GM23338 (cell line): ENCODE results near the gene NOXA1. TPM values are rescaled to one million over a fixed set of nuclear protein-coding genes. Genes with fewer than 3 reads are reported as not detected.
A peak's percentile ranks its signal among the peaks of the same experiment; 100 is the strongest.

Experiments
- ATAC-seq: fragments of 200-7000 bp; cut with Tn5 transposase; 3 replicates; pipeline ENCODE4 v1.9.1; 2020
- DNase-seq: peaks from one replicate; pipeline ENCODE4 v3.0.0-alpha.2; 2015; ENCODE audit warnings: low spot score
- H2AFZ ChIP-seq: fragments of 200-600 bp; sonication (generic); 2 replicates; pipeline ENCODE4 v1.8.0; 2016; ENCODE audit warnings: antibody characterized with exemption, mild to moderate bottlenecking, moderate library complexity
- H3F3A ChIP-seq: fragments of 200-600 bp; sonication (generic); replicated peaks from 2 replicates; pipeline ENCODE4 v1.8.0; 2017; ENCODE audit warnings: antibody characterized with exemption, mixed run types, low read depth
- H3K27ac ChIP-seq: fragments of 200-600 bp; sonication (generic); 2 replicates; pipeline ENCODE4 v1.6.1; 2016; ENCODE audit warnings: low read depth
- H3K27me3 ChIP-seq: fragments of 200-600 bp; sonication (generic); 2 replicates; pipeline ENCODE4 v1.8.0; 2016; ENCODE audit warnings: mild to moderate bottlenecking, mixed run types, moderate library complexity; ENCODE audit not compliant: insufficient read depth
- H3K36me3 ChIP-seq: fragments of 200-600 bp; sonication (generic); 2 replicates; pipeline ENCODE4 v1.8.0; 2016; ENCODE audit warnings: mild to moderate bottlenecking; ENCODE audit not compliant: insufficient read depth
- H3K4me1 ChIP-seq: fragments of 200-600 bp; sonication (generic); 2 replicates; pipeline ENCODE4 v1.8.0; 2016; ENCODE audit warnings: mild to moderate bottlenecking, moderate library complexity; ENCODE audit not compliant: insufficient read depth
- H3K4me2 ChIP-seq: fragments of 200-600 bp; sonication (generic); 2 replicates; pipeline ENCODE4 v1.7.1; 2017; ENCODE audit warnings: mixed run types
- H3K4me3 ChIP-seq: fragments of 200-600 bp; sonication (generic); 2 replicates; pipeline ENCODE4 v1.6.1; 2016; ENCODE audit warnings: mixed run types
- H3K79me2 ChIP-seq: fragments of 200-600 bp; sonication (generic); replicated peaks from 2 replicates; pipeline ENCODE4 v1.8.0; 2017; ENCODE audit warnings: mild to moderate bottlenecking; ENCODE audit not compliant: insufficient read depth
- H3K9me2 ChIP-seq: fragments of 200-600 bp; sonication (generic); 2 replicates; pipeline ENCODE4 v1.8.0; 2017; ENCODE audit not compliant: insufficient read depth
- H4K20me1 ChIP-seq: fragments of 200-600 bp; sonication (generic); replicated peaks from 2 replicates; pipeline ENCODE4 v1.8.0; 2017; ENCODE audit warnings: mild to moderate bottlenecking; ENCODE audit not compliant: insufficient read depth
- H3K27ac Mint-ChIP-seq: 2 replicates; pipeline ENCODE4 v1.8.0; 2020; ENCODE audit warnings: inconsistent platforms, mild to moderate bottlenecking, moderate library complexity, mixed read lengths
- H3K27me3 Mint-ChIP-seq: 3 replicates; pipeline ENCODE4 v1.8.0; 2022; ENCODE audit warnings: low read depth, mild to moderate bottlenecking, moderate library complexity, mixed read lengths, inconsistent platforms; ENCODE audit not compliant: insufficient read depth, poor library complexity
- H3K36me3 Mint-ChIP-seq: 3 replicates; pipeline ENCODE4 v1.8.0; 2021; ENCODE audit warnings: low read depth, mild to moderate bottlenecking, inconsistent platforms, moderate library complexity, mixed read lengths
- H3K4me1 Mint-ChIP-seq: 3 replicates; pipeline ENCODE4 v1.8.0; 2020; ENCODE audit warnings: mild to moderate bottlenecking, inconsistent platforms, mixed read lengths
- H3K4me3 Mint-ChIP-seq: 3 replicates; pipeline ENCODE4 v1.8.0; 2021; ENCODE audit warnings: moderate library complexity, mild to moderate bottlenecking, inconsistent platforms, mixed read lengths
- H3K9me3 Mint-ChIP-seq: 3 replicates; pipeline ENCODE4 v1.8.0; 2020; ENCODE audit warnings: moderate library complexity, mild to moderate bottlenecking, inconsistent platforms, mixed read lengths
- CTCF ChIP-seq, 2 experiments: fragments of 200-600 bp in 1 of 2; sonication (generic) in 1 of 2; conservative IDR thresholded peaks; 2 replicates each; pipeline versions ENCODE4 v1.5.1 to v1.6.1; 2016 to 2017; ENCODE audit warnings: antibody characterized with exemption in 2 of 2, low read depth in 2 of 2, mild to moderate bottlenecking in 2 of 2, moderate library complexity in 1 of 2
- EZH2 ChIP-seq: fragments of 200-600 bp; sonication (generic); IDR thresholded peaks from one replicate; pipeline ENCODE4 v1.8.0; 2017; ENCODE audit warnings: antibody characterized with exemption, mild to moderate bottlenecking, low read depth; ENCODE audit not compliant: unreplicated experiment
- EZH2phosphoT487 ChIP-seq: fragments of 200-600 bp; sonication (generic); IDR thresholded peaks from one replicate; pipeline ENCODE4 v1.8.1; 2018; ENCODE audit warnings: antibody characterized with exemption; ENCODE audit not compliant: unreplicated experiment
- POLR2AphosphoS5 ChIP-seq: IDR thresholded peaks from 2 replicates; pipeline ENCODE4 v1.6.1; 2016; ENCODE audit warnings: antibody characterized with exemption, low read depth
- ZNF331 ChIP-seq: fragments of 250-450 bp; sonication (Bioruptor Pico); IDR thresholded peaks from 2 replicates; pipeline ENCODE4 v1.5.0; 2020; ENCODE audit warnings: low read depth, mild to moderate bottlenecking, moderate library complexity
- polyA plus RNA-seq: library from polyadenylated mRNA; unstranded; fragments of >200 nt; fragmentation: Nextera tagmentation; extraction: Ambion mirVana; gene quantifications from 2 replicates; pipeline ENCODE4 v1.2.1, GENCODE V29; 2016
- total RNA-seq: library from RNA; depleted of rRNA; stranded (reverse); fragments of >200 nt; shearing (Covaris generic); gene quantifications from 2 replicates; pipeline ENCODE4 v1.2.3, GENCODE V29; 2014
- TF ChIP-seq, protein P1 (sequence below): IDR thresholded peaks from one replicate; pipeline ENCODE4 v1.6.1; 2018; ENCODE audit warnings: antibody characterized with exemption; ENCODE audit not compliant: unreplicated experiment

Gene NOXA1
- total and polyA plus RNA-seq, 2 experiments from 2014 or later, result 0.59 to 0.68 TPM

DNA sequence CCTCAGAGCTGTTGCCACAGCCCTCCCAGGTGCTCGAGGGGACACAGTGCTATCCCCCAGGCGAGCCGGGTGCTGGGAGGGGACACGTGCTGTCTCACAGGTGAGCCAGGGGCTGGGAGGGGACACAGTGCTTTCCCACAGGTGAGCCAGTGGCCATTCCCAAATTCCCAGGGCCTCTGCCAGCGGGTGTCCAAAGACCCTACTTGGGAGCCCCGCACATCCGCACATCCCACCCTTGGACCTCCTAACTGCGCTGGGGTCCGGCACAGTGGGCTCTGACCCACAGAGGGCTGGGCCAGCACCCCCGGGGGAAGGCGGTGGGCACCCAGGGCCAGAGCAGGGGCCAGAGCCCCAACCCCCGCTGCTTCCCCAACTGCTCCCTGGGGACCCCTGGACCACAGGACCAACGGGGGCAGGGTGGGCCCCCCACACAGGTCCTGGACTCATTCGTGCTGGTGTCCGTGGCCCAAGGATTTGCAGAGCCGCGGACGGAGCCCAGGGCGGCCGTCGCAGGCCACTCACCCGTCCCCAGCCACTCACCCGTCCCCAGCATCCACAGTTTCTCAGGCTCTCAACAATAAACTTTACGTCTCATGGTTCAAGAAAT lies 18.1 kb upstream of the NOXA1 start:
- H2AFZ ChIP-seq, result no peak overlapping the region
- 0 out of 2 replicates have a peak, but pooled peaks cover 3% of the 10 kb centered on the region for H3F3A ChIP-seq
- Mint-ChIP-seq H3K9me3 (peaks cover 25% of the 10 kb centered on the region), H3K27ac (no peak overlapping the region), H3K27me3 (no peaks in the 10 kb centered on the region), H3K4me1 (no peaks in the 10 kb centered on the region; the same call in 1 of the 3 replicates), H3K4me3 (no peak overlapping the region), H3K36me3 (peaks cover 24% of the 10 kb centered on the region)
- H4K20me1 ChIP-seq, result peaks cover 5% of the 10 kb centered on the region; the same call in 1 of the 2 replicates
- no peaks in the 10 kb centered on the region for H3K36me3 ChIP-seq
- no peak overlapping the region for H3K27ac ChIP-seq
- no peaks in the 10 kb centered on the region for H3K9me2 ChIP-seq
- H3K4me1 ChIP-seq, result no peaks in the 10 kb centered on the region
- DNase-seq, result no peak
- H3K4me2 ChIP-seq, result no peak overlapping the region
- H3K4me3 ChIP-seq, result no peak overlapping the region
- no peaks in the 10 kb centered on the region for H3K79me2 ChIP-seq
- no peaks in the 10 kb centered on the region for H3K27me3 ChIP-seq
- no peak for TF ChIP-seq EZH2
- ATAC-seq, result no peak

- Histone ChIP-seq H3K4me3 (no peak overlapping the region), H3F3A (0 out of 2 replicates have a peak, but pooled peaks cover 3% of the 10 kb centered on the region), H3K4me2 (no peak overlapping the region), H3K36me3 (no peaks in the 10 kb centered on the region), H3K4me1 (no peaks in the 10 kb centered on the region), H4K20me1 (peaks cover 5% of the 10 kb centered on the region; the same call in 1 of the 2 replicates), H3K27ac (no peak overlapping the region), H3K9me2 (no peaks in the 10 kb centered on the region), H3K79me2 (no peaks in the 10 kb centered on the region), H3K27me3 (no peaks in the 10 kb centered on the region), H2AFZ (no peak overlapping the region)
- peaks cover 19% of the 10 kb centered on the region for H3K9me3 Mint-ChIP-seq
- no peaks in the 10 kb centered on the region; the same call in 1 of the 3 replicates for H3K4me1 Mint-ChIP-seq
- H3K36me3 Mint-ChIP-seq, result peaks cover 18% of the 10 kb centered on the region
- H3K27me3 Mint-ChIP-seq, result no peaks in the 10 kb centered on the region
- no peak for ATAC-seq
- H3K4me3 Mint-ChIP-seq, result no peak overlapping the region
- DNase-seq, result no peak
- no peak overlapping the region for H3K27ac Mint-ChIP-seq
- TF ChIP-seq EZH2phosphoT487 (no peak), POLR2AphosphoS5 (no peak), CTCF (conservative IDR thresholded peaks at IDR 0.05; ENCODE audit: low read depth in 2 of 2) (no peak)
Measured at GRCh38 chr9:137405677-137406081, 17.5 kb upstream of the NOXA1 start.

- no peaks in the 10 kb centered on the region; the same call in 1 of the 3 replicates for H3K4me1 Mint-ChIP-seq
- peak overlapping the region; percentile 75 for H3K4me2 ChIP-seq
- no peaks in the 10 kb centered on the region for H3K79me2 ChIP-seq
- H3K36me3 Mint-ChIP-seq, result peaks cover 15% of the 10 kb centered on the region
- 0 out of 2 replicates have a peak, but pooled peaks cover 3% of the 10 kb centered on the region for H3F3A ChIP-seq
- H3K9me3 Mint-ChIP-seq, result peaks cover 15% of the 10 kb centered on the region
- H3K9me2 ChIP-seq, result no peaks in the 10 kb centered on the region
- H3K4me3 Mint-ChIP-seq, result peak overlapping the region; percentile 47
- H3K27ac ChIP-seq, result no peak overlapping the region
- H3K4me1 ChIP-seq, result 0 out of 2 replicates have a peak, but pooled peaks cover 2% of the 10 kb centered on the region
- no peak for DNase-seq
- no peak overlapping the region for H3K27ac Mint-ChIP-seq
- peak overlapping the region; percentile 56 for H3K4me3 ChIP-seq
- no peaks in the 10 kb centered on the region for H3K27me3 Mint-ChIP-seq
- no peak; the same call in 2 of the 3 replicates for ATAC-seq
- no peak overlapping the region; the same call in 1 of the 2 replicates for H2AFZ ChIP-seq
- H4K20me1 ChIP-seq, result peaks cover 5% of the 10 kb centered on the region; the same call in 1 of the 2 replicates
- no peaks in the 10 kb centered on the region for H3K27me3 ChIP-seq
- H3K36me3 ChIP-seq, result no peaks in the 10 kb centered on the region
- TF ChIP-seq CTCF (conservative IDR thresholded peaks at IDR 0.05; ENCODE audit: low read depth in 2 of 2), result no peak
- no peak for TF ChIP-seq ZNF331
- TF ChIP-seq, protein P1, sequence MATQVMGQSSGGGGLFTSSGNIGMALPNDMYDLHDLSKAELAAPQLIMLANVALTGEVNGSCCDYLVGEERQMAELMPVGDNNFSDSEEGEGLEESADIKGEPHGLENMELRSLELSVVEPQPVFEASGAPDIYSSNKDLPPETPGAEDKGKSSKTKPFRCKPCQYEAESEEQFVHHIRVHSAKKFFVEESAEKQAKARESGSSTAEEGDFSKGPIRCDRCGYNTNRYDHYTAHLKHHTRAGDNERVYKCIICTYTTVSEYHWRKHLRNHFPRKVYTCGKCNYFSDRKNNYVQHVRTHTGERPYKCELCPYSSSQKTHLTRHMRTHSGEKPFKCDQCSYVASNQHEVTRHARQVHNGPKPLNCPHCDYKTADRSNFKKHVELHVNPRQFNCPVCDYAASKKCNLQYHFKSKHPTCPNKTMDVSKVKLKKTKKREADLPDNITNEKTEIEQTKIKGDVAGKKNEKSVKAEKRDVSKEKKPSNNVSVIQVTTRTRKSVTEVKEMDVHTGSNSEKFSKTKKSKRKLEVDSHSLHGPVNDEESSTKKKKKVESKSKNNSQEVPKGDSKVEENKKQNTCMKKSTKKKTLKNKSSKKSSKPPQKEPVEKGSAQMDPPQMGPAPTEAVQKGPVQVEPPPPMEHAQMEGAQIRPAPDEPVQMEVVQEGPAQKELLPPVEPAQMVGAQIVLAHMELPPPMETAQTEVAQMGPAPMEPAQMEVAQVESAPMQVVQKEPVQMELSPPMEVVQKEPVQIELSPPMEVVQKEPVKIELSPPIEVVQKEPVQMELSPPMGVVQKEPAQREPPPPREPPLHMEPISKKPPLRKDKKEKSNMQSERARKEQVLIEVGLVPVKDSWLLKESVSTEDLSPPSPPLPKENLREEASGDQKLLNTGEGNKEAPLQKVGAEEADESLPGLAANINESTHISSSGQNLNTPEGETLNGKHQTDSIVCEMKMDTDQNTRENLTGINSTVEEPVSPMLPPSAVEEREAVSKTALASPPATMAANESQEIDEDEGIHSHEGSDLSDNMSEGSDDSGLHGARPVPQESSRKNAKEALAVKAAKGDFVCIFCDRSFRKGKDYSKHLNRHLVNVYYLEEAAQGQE, result no peak
- no peak for TF ChIP-seq EZH2phosphoT487
Measured at GRCh38 chr9:137406085-137406760, 17.0 kb upstream of the NOXA1 start.
